Measurements from ENCODE around the gene ANKFN1.
A peak's percentile ranks its signal among the peaks of the same experiment; 100 is the strongest.

ANKFN1 gene

DNA sequence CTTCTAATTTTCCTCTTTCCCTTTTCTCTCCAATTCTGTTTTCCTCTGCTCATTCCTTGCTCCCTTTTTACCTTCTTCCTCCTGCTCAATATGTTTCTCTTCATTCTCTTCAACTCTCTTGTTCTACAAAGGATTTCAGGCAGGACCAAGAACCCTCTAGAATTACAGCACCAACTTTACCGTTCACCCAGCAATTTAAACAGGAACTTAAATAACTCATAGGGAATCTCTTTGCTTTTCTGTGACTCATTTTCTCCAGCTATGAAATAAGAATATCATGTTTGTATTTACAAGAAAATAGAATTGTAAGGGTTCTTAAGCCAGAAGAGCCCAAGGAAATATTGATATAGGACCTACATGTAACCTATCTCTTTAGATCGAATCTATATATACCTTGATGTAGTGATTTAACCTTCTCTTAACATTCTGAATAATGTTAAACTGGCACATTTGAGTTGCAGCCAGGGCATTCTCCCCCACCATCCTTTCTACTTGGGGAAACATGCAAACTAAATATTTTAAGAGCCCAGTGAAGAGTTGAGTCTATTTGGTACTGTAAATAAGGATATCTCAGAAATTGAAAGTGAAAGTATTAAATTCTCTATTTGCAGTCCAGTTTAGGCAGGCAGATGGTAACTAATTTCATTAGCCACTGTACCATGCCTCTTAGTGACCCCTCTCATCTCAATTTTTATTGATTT is 137.0 kb downstream of the ANKFN1 start:
- no peak for DNase-seq

DNA sequence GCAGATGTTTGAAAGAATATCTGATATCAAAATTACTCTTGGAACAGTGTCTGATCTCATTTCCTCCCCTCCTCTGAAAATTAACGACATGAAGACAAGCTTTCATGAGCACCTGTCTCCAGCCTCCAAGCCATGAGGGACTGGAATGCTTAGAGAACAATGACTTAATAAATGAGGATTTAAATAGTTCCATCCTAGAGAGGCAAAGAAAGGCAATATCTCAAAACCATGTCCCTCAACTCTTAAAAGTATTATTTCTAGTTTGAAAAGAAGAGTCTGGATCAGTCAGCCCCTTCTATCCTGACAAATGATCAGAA is 137.5 kb downstream of the ANKFN1 start:
- no peak for DNase-seq

DNA sequence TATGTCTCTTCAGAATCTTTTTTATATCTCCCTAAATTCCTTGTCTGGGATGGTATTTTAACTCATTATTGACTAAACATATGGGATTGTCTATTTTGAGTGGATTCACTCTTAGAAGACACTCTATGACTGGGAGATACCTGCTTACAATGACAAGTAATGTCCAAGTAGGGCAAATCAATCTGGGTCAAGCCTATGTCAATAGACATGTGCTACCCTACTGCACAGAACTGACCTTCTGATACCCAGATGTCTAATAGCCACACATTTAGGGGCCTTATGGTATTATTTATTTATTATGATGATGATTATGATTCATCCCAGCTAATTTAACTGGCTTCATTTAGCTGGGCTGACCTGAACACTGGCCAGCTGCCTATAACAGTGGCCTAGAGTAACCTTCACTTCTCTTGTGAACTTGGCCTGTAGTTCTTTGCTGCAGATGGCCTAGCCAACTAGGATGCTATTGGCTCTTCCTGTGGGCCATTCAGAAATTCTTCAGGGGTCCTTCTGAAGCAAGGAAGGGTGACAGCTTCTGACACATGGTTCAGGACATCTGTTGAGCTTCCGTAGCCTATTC is 138.0 kb downstream of the ANKFN1 start:
- no peak for DNase-seq

DNA sequence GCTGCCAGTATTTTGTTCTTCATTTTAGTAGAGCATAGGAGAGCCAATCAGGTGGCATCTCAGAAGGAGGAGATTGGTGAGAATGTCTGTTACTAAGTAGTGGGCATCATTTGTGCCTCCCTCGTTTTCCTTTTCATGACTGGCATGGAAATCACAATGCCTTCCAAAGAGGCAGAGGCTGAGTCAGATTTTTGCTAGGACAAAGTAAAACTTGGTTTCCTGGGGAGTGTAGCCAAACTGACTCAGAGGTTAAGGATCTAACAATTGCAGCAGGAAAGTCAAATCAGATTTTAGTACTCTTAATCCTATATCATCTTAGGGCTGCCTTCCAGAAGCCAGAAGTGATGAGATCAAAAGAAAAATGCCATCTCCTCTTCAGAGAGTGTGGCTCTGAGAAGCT is 138.7 kb downstream of the ANKFN1 start:
- peak; percentile 69 for DNase-seq

DNA sequence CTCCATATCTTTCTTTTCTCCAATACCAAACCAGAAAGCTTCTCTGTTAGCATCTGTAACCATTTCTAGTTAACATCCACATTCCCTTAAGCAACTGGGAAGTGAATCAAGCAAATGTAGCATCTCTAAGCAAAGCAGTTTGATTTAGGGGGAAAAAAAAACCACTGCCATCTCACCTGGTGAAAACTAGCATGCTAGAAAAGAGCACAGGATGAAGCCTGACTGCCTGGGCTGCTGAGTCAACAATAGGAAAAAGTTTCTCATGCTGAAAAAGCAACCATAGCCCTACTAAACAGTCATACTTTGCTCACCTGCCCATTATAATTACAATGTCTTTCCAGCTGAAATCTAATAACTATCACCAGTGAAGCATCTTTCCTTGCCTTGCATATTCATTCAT is 139.3 kb downstream of the ANKFN1 start:
- peak; percentile 8 for DNase-seq

DNA sequence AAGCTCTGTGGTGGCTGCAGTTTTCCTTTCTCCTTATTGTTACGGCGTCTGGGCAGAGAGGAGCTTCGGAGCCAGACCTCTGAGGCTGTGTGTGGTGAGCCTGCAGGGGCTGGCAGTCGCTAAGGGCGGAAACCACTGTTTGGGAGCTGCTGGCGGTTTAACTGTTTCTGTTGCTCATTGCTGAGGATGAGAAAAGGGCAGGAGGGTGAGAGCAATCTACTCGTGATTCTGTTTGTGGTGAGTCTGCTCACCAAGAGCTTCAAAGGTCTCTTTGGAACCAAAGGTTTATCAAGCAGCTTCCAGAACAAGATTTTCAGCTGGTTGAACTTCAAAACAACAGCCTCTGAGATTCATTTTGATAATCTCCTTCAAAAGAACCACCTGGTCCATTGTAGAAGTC is 143.9 kb downstream of the ANKFN1 start:
- peak; percentile 37 for DNase-seq

DNA sequence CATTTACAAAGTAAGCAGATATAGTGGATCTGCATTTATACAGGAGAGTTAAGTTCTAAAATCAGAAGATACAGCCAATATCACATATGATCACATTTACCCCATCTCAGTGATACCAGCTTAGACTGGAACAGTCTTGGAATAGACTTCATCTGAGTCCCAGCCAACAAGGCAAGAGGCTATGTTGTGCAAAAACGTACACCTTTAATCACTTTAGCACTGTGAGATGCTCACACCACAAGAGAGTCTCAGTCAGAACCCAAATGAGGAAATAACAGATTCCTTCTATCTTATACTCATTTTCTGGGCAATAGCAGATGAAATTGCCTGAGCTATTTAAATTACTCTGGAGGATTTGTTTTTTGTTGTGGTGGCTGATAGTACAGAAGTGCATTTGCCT is 145.6 kb downstream of the ANKFN1 start:
- no peak for DNase-seq

DNA sequence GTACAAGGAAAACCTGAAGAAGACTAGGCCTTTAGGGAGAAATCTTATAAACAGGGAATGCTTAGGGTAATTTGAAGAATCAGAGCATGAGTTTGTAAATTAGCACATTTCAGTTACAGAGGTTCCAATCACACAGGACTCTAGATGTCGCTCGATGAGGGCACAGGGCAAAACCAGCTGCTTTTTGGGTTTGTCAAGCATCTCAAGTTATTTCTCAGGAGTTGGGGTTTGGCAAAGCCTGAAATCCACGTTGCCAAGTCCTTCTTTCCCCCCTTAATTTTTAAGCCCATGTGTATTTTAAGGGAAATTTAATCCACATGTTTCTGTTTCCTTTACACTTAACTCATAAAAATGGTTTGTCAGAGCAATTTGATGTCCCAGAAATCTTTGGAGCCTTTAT is 146.9 kb downstream of the ANKFN1 start:
- DNase-seq = no peak

DNA sequence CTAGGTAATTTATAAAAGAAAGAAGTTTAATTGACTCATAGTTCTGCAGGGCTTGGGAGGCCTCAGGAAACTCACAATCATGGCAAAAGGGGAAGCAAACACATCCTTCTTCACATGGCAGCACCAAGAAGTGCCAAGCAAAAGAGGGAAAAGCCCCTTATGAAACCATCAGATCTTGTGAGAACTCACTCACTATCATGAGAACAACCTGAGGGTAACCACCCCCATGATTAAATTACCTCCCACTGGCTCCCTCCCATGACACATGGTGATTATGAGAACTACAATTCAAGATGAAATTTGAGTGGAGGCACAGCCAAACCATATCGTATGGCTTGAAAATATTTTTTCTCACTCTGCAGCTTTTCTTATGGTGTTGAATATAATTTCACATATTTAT is 151.7 kb downstream of the ANKFN1 start:
- no peak for DNase-seq

DNA sequence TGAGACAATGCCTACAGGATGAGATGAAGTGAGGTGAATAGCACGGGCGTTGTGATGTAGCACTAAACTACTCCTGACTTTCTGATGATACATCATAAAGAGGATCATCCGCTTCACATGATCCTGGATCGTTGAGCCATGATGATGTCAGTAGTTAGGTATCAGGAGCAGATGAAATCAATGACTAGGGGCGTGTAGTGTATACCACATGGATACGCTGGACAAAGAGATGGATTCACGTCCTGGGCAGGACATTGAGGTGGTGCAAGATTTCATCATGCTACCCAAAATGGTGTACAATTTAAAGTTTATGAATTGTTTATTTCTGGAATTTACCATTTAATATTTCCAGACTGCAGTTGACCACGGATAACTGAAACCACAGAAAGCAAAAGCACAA is 156.6 kb downstream of the ANKFN1 start:
- no peak for DNase-seq

DNA sequence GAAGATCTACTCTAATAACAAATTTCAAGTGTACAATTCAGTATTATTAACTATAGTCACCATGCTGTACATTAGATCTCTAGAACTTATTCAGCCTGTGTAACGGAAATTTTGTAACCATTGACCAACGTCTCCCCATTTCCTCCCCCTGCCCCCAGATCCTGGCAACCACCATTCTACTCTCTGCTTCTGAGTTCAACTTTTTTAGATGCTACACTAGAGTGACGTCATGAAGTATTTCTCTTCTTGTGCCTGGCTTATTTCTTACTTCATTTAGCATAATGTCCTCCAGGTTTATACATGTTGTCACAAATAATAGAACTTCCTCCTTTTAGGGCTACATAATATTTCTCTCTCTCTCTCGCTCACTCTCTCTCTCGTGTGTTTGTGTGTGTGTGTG is 157.5 kb downstream of the ANKFN1 start:
- no peak for DNase-seq

DNA sequence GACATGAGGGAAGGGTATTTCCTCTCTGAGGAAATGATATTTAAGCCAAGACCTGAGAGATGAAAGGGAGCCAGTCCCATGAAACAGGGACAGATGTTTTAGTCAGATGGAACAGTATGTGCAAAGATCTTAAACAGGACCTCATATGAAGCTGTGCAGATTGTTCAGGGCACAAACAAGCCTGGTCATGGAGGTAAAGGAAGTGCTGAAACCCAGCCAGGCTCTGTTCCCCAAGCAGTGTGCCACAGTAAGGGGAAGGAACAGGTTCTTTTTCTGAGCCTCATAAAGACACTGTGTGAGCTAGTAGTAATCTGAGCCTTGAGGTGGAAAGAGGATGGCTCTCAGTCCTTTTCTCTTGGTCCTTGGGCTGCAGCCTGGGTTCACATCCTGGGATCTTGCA is 159.9 kb downstream of the ANKFN1 start:
- no peak for DNase-seq

DNA sequence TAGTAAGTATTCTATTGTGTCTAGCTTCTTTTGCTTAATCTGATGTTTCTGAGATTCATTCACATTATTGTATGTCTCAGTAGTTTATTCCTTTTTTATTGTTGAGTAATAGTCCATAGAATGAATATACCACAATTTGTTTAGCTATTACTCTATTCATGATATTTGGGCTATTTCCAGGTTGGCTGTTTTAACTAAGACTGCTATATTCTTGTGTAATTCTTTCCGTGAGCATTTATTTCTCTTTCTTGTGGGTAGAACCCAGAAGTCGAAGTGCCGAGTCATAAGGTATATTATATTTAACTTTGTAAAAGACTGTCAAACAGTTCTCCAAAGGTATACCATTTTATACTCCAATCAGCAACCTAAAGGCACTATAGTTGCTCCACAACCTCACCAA is 160.8 kb downstream of the ANKFN1 start:
- no peak for DNase-seq

DNA sequence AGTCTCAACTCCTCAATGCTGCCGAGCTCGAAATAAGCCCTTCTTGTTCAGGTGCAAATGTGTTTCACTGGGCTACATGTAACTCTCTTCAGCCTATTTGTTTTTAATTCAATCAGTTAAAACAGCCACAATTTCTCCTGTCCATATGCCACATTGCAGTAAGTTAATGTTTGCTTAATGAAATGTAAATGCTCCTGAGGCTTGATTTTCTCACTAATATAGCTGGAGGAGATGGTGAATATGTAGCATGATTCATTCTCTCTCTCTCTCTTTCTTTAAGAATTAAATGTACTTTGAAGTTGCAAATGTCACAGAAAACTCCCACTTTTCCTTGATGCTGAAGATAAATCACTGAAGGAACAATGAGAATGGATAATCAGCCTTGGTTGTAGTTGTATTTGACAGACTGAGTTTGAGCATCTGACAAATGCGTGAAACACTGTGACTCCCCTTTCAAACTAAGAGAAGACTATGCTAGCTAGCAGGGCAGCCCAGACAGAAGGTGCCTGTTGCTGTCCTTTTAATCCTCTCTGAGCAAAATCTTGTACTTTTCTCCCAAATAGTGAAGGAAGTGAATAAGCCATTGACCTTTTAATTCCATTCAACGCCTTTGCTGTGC is 161.8 kb downstream of the ANKFN1 start:
- DNase-seq = no peak

DNA sequence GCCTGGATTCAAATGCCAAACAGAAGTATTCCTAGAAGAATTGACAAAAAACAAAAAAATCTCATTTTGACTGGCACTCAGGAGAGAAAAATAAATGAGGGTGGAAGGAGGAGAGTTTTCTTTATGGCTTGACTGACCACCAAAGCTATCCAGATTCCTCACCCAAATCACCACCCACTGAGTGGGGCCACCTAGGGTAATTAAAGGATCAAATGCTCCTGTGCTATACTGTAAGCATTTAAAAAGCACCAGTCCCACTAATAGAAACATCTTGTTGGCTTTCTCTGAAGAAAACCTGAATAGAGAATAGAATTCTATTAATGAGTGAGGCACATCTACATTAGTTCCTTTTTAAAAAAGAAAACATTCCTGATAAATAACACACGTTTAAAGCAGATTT is 163.3 kb downstream of the ANKFN1 start:
- no peak for DNase-seq

DNA sequence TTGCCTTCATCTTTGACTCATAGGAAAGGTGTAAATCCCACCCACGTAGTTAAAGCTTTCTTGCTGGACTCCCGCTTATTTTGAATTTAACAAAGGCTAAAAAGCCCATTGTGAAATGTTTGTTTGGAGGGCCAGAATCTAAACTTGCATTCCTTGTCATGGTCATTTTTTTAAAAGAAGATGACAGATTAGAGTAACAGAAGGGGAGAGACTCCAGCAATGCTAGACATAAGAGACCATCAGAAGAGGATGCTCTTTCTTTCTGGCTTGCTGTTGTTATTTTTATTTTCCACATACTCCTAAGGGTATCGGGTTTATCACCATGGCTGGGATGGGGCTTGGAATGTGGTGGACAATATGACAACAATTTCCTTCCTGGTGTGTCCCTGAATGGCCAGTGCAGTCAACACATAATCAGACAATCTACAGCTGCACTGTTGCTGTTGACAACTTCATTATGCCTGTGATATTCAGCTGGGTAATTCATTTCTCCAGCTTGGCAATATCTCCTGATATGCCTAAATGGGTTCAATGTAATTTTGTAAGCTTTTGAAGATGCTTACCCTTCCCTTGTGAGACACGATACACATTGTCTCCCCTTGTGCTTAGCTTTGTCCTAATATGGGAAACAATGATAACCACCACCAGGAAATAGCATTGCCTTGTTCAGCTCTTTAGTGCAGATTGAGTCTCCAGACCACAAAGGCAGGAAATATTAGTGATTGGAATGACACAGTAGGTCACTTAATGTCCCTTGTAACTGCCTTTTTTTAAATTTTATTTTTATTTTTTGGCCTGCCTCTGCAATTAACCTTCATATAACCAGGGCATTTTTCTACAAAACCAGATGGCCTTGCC is 164.3 kb downstream of the ANKFN1 start:
- no peak for DNase-seq

DNA sequence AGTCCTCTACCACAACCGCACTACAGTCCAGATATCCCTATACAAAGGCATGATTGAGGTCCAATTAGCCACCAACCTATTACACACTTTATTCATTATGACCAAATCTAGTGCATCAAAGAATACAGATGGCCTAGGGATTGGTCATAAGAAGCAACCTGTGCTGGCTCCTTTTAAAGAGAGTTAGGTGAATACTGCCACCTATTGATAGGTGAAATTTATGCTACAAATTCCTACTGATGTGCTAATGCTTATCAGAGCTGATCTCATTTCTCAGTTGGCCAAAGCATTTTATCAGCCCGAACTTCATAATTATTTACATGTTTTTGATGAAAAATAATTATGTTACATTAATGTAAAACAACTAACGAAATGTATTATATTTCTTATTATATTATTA is 166.3 kb downstream of the ANKFN1 start:
- DNase-seq = peak; percentile 66

DNA sequence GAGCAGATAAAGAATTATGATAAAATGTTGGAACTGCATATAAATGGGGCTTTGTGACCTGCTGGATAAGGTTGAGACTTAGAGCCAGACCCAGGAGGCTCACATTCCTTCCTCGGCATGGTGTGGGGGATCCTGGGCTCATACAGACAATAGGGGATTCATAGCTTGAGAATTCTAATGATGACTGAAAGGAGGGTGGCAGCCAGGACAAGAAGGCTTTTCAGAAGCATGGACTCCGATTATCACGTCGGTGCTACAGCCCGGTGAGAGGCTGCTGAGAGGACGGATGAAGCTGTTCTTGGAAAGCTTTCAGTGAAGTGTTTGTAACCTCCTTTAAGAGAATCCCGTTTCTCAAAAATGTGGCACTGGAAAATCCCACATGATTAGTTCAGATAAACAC is 167.2 kb downstream of the ANKFN1 start:
- no peak for DNase-seq

DNA sequence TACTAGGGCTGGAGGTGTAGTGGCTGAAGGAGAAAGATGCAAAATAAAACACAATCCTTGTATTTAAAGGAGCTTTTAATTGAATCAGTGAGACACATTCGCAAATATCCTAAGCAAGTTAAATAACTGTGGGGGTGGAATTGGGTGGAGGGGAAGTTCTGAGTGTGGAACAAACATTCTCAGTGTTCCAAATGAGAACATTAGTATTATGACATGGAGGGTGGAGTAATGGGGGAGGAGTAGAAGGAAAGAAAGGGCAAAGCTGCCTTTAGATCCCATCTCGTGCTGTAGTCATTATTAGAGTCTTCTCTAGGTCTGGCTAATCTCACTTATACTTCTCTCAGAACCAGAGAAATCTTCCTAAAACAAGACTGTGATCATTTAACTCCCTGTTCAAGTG is 169.7 kb downstream of the ANKFN1 start:
- DNase-seq = no peak

DNA sequence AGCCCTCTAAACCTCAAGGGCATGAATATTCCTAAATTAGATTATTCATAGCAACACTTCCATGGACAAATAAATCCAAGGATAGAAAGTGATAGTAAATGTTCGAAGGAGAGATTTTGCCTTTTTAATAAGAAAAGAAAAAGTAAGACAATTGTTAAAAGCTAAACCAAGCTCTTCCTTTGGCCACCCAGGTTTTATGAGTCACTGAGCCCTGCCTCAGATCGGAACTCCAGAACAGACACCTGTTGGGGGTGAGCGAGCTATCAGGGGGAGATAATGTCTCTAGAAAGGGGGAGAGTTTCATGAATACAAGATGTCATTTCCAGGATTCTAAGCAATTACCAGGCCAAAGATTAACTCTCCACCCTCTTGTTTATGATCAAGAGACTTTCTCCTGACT is 171.4 kb downstream of the ANKFN1 start:
- DNase-seq = no peak

DNA sequence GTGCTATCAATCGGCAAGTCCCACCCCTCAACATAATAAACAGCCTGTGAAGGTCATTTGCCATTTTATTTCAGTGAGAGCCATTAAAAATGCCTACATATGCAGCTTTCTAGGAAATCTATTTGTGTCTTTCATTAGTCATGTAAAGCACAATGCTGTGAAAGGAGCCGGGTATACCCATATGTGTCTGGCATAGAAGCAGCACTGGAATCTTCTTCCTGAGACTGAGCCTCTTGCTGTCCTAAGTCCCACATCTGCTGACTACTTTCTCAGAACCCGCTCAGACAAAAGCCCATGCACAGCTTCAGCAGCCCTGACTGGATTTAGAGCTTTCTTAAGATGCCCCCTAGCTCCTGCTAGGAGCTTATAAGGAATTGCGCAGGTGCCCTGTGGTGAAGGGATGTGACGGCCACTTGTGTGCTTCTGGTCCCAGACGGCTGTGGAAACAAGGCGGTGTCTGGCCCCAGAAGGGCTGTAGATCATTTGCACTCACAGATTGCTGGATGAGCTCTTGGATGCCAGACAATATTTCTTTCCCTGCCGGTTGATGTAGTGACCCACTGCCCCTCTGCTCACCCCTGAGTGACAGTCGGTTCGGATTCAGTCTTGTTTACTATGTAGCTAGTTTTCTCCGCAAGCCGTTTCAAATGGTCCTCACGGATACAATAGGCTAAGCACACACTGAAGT is 172.2 kb downstream of the ANKFN1 start:
- DNase-seq = no peak

DNA sequence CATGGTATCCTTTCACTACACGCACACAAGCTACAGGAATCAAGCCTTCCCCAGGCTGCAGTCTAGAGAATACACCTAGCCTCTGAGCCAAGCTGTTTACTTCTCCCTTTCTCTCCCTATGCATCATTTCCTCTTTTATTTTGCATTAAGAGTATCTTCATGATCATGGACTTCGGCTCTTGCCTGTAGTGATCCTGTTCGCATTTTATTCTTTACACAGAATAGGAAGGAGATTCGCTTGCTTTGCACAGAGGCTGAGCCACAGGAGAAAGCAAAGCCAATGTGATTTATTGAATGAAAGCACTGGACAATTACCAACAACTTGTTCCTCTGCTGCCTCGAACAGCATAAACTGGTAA is 172.7 kb downstream of the ANKFN1 start:
- no peak for DNase-seq

DNA sequence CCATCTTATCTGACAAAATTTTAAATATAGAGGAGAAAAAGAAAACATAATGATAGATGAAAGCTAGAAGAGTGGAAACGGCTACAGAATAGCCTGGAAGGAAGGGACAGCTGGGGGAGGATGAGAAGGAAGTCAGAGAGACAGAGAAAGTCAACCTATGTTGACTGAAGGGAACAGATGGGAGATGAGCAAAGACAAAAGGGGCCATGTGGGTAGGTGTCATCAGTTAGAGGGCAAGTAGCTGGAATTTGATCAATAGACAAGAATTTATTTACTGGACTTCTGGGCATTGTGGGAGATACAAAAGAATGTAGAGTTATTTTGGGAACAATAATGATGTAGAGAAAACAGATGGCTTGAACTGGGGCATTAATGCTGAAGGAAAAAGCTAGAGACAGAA is 194.4 kb downstream of the ANKFN1 start:
- no peak for DNase-seq
